Testis (tissue), 3 donors: ENCODE results near the gene FBXO36. TPM values are rescaled to one million over a fixed set of nuclear protein-coding genes. Genes with fewer than 3 reads are reported as not detected.

Experiments used
- DNase-seq: peaks from one replicate; pipeline ENCODE4 v3.0.0-alpha.2; 2019
- H3K27ac ChIP-seq, 2 donors: fragments of 200-600 bp; sonication (generic); one replicate each; pipeline ENCODE4 v1.5.1; 2019
- H3K27me3 ChIP-seq: fragments of 200-600 bp; sonication (generic); one replicate; pipeline ENCODE4 v1.5.1; 2019
- H3K36me3 ChIP-seq: fragments of 200-600 bp; sonication (generic); one replicate; pipeline ENCODE4 v1.5.1; 2017; ENCODE audit warnings: low read depth; ENCODE audit errors: missing control alignments
- H3K4me1 ChIP-seq: fragments of 200-600 bp; sonication (generic); one replicate; pipeline ENCODE4 v1.5.1; 2019
- H3K4me3 ChIP-seq, 2 donors: fragments of 200-600 bp; sonication (generic); one replicate each; pipeline ENCODE4 v1.5.1; 2017 to 2019
- H3K9me3 ChIP-seq: fragments of 200-600 bp; sonication (generic); one replicate; pipeline ENCODE4 v1.5.1; 2017
- CTCF ChIP-seq, 3 experiments: fragments of 450-650 bp in 2 of 3; fragments of 200-600 bp in 1 of 3; sonication (generic) in 1 of 3; IDR thresholded peaks; one replicate each; pipeline ENCODE4 v1.5.1; 2016 to 2019; ENCODE audit warnings: antibody characterized with exemption in 3 of 3, mild to moderate bottlenecking in 2 of 3, moderate library complexity in 1 of 3
- POLR2A ChIP-seq: fragments of 450-650 bp; IDR thresholded peaks from one replicate; pipeline ENCODE4 v1.6.1; 2017; ENCODE audit warnings: antibody characterized with exemption, mild to moderate bottlenecking, moderate library complexity
- WGBS, 2 donors: methylation state at CpG; one replicate each; pipeline ENCODE4 v1.1.5; 2018; 5-methylcytosine and 5-hydroxymethylcytosine counted together
- intact Hi-C: fragments of 100-400 bp; cut with DNase I; formaldehyde crosslinking; loops from one replicate; pipeline ENCODE4 v1.15.1; 2023; ENCODE audit warnings: low total_unique reads
- polyA plus RNA-seq: library from polyadenylated mRNA; stranded (reverse); fragments of 350-450 nt; fragmentation: Illumina TruSeq; extraction: RNeasy Lipid Tissue Mini Kit (QIAGEN cat#74804); gene quantifications from one replicate; pipeline ENCODE4 v1.2.3, GENCODE V29; 2014; ENCODE audit warnings: low read depth, low replicate concordance; ENCODE audit not compliant: insufficient read depth
- total RNA-seq, 2 donors: library from RNA; depleted of rRNA; stranded (reverse); fragments of >200 nt; gene quantifications; one replicate each; pipeline ENCODE4 v1.2.3, GENCODE V29; 2016

FBXO36 gene
- total and polyA plus RNA-seq, 3 donors from 2014 or later, result 6.8 to 16.8 (median 7.1) TPM

DNA sequence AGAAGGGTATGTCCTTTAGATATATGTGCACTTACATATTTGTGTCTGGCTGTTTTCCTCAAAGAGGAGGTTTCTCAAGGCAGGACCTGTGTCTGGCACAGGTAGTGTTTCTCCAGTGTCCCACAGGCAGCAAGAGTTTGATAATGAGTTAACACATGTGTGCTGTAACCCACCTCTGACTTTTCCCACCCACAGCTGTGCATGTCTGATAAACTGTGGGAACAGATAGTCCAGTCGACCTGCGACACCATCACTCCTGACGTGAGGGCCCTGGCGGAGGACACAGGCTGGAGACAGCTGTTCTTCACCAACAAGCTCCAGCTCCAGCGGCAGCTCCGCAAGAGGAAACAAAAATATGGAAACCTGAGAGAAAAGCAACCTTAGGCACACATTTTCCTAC is 88.2 kb downstream of the FBXO36 start:
- peaks cover 6% of the 10 kb centered on the region for H3K4me1 ChIP-seq
- intact Hi-C loops, result no loop called here
- H3K27ac ChIP-seq, result no peak overlapping the region
- 66 to 79% methylated on average over 5 to 6 of the region's 6 CpGs for WGBS, 2 donors
- DNase-seq, result no peak
- H3K27me3 ChIP-seq, result no peaks in the 10 kb centered on the region
- H3K9me3 ChIP-seq, result no peaks in the 10 kb centered on the region
- no peaks in the 10 kb centered on the region for H3K36me3 ChIP-seq
- TF ChIP-seq CTCF (IDR thresholded peaks at IDR 0.05) (no peak), POLR2A (no peak)
- H3K4me3 ChIP-seq, result no peak overlapping the region

DNA sequence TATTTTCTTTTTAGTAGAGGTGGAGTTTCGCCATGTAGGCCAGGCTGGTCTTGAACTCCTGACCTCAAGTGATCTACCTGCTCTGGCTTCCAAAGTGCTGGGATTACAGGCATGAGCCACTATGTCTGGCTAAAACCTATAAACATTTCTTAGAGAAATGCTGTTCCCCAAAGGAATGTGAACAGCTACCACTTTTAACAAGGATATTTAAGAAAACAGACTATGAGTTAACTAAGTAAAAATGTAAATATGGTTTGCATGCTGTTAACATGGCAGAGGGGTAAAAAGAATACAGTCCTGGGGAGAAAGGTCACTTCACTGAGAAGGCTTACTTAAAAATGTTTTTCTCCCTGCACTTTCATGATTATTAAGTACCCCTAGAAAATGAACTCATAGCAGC is 89.3 kb downstream of the FBXO36 start:
- no peaks in the 10 kb centered on the region for H3K27me3 ChIP-seq
- TF ChIP-seq POLR2A (no peak), CTCF (IDR thresholded peaks at IDR 0.05) (no peak)
- intact Hi-C loops, result no loop called here
- H3K4me1 ChIP-seq, result peaks cover 6% of the 10 kb centered on the region
- no peaks in the 10 kb centered on the region for H3K36me3 ChIP-seq
- H3K4me3 ChIP-seq, result no peak overlapping the region
- no peak overlapping the region for H3K27ac ChIP-seq
- 82 to 92% methylated on average over 1 of the region's 1 CpG for WGBS, 2 donors
- H3K9me3 ChIP-seq, result no peaks in the 10 kb centered on the region
- no peak for DNase-seq

DNA sequence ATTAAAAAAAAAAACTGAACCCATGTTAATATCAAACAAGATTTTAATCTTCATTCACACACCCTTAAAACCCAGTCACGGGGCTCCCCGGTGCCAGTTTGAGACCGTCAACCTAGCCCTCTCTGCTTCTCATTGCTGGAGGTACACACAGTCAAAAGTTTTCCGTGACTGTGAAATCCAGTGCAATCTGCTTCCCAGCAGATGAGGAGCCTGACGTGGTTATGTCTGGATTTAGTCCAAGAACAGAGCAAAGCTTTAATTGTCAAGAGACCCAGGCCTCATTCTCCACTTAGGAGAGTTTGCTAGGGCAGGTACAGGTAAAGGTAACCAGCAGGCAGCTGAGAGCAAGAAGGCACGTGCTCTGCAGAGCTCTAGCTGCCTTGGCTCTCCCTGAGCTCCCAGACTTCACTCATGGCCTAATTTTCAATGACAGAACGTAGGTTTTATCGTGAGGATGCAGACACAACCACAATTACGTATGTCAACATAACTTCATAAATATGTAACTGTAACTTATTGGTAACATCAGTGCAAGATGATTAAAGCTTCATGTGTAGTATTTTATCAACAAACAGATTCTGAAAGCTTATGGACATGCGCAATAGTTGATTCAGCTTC is 90.1 kb downstream of the FBXO36 start:
- DNase-seq, result no peak
- Histone ChIP-seq H3K36me3 (no peaks in the 10 kb centered on the region), H3K27ac (no peak overlapping the region), H3K27me3 (no peaks in the 10 kb centered on the region), H3K4me3 (no peak overlapping the region), H3K4me1 (peaks cover 6% of the 10 kb centered on the region), H3K9me3 (no peaks in the 10 kb centered on the region)
- 93% methylated on average over 10 of the region's 10 CpGs for WGBS, 2 donors
- TF ChIP-seq CTCF (IDR thresholded peaks at IDR 0.05) (no peak), POLR2A (no peak)
- intact Hi-C loops, result no loop called here

DNA sequence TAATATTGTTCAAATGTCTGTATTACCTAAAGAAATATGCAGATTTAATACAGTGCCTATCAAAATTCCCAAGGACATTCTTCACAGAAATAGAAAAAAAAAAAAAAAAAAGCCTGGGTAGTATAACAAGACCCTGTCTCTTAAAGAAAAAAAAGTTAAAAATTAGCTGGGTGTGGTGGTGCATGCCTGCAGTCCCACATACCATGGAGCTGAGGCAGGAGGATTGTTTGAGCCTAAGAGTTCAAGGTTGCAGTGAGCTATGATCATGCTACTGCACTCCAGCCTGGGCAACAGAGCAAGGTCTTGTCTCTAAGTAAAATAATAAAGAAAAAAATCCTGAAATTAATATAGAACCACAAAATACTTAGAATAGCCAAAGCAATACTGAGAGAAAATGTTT is 94.5 kb downstream of the FBXO36 start:
- intact Hi-C loops, result no loop called here
- no peaks in the 10 kb centered on the region for H3K4me1 ChIP-seq
- H3K4me3 ChIP-seq, result no peak overlapping the region
- no peaks in the 10 kb centered on the region for H3K36me3 ChIP-seq
- no peak for DNase-seq
- no peak for TF ChIP-seq POLR2A
- no peak overlapping the region for H3K27ac ChIP-seq
- H3K9me3 ChIP-seq, result no peaks in the 10 kb centered on the region
- no peaks in the 10 kb centered on the region for H3K27me3 ChIP-seq

GRCh38 chr2:230018153-230018552 is 95.8 kb downstream of the FBXO36 start:
- H3K9me3 ChIP-seq, result no peaks in the 10 kb centered on the region
- H3K4me3 ChIP-seq, result no peak overlapping the region
- H3K4me1 ChIP-seq, result no peaks in the 10 kb centered on the region
- no peaks in the 10 kb centered on the region for H3K36me3 ChIP-seq
- no peak overlapping the region for H3K27ac ChIP-seq
- no peak for DNase-seq
- no peak for TF ChIP-seq POLR2A
- no peak for TF ChIP-seq CTCF (IDR thresholded peaks at IDR 0.05)
- no peaks in the 10 kb centered on the region for H3K27me3 ChIP-seq
- intact Hi-C loops, result no loop called here
- WGBS, 2 donors, result 93 to 98% methylated on average over 4 of the region's 4 CpGs
